Neuronal stem cell (in vitro differentiated cells): ENCODE data around the gene STK36.
A peak's percentile ranks its signal among the peaks of the same experiment; 100 is the strongest.

Source experiments
- DNase-seq: peaks from one replicate; pipeline ENCODE4 v3.0.0-alpha.2; 2013; ENCODE audit warnings: low spot score
- H2AFZ ChIP-seq: one replicate; pipeline ENCODE4 v1.6.1; 2013; ENCODE audit warnings: mild to moderate bottlenecking, low read length, inconsistent platforms
- H2AK5ac ChIP-seq: 2 replicates; pipeline ENCODE4 v1.6.1; 2013; ENCODE audit warnings: low read depth, mild to moderate bottlenecking, inconsistent platforms, low read length, moderate library complexity, mixed read lengths
- H2BK120ac ChIP-seq: 2 replicates; pipeline ENCODE4 v1.6.1; 2013; ENCODE audit warnings: low read depth, mild to moderate bottlenecking, inconsistent platforms, low read length, moderate library complexity, mixed read lengths
- H2BK12ac ChIP-seq: one replicate; pipeline ENCODE4 v1.6.1; 2013; ENCODE audit warnings: low read length, inconsistent platforms
- H2BK15ac ChIP-seq: 2 replicates; pipeline ENCODE4 v1.6.1; 2013; ENCODE audit warnings: mild to moderate bottlenecking, low read length, inconsistent platforms, mixed read lengths
- H2BK5ac ChIP-seq: one replicate; pipeline ENCODE4 v1.6.1; 2013; ENCODE audit warnings: inconsistent platforms, mild to moderate bottlenecking, low read length, moderate library complexity
- H3K14ac ChIP-seq: one replicate; pipeline ENCODE4 v1.6.1; 2013; ENCODE audit warnings: low read length, inconsistent platforms
- H3K18ac ChIP-seq: 2 replicates; pipeline ENCODE4 v1.6.1; 2013; ENCODE audit warnings: low read length, inconsistent platforms
- H3K23ac ChIP-seq: 2 replicates; pipeline ENCODE4 v1.6.1; 2013; ENCODE audit warnings: low read depth, mild to moderate bottlenecking, mixed read lengths, low read length, inconsistent platforms; ENCODE audit not compliant: poor library complexity
- H3K27ac ChIP-seq: replicated peaks from 3 replicates; pipeline ENCODE4 v1.5.1; 2013; ENCODE audit warnings: low read length, inconsistent platforms
- H3K27me3 ChIP-seq, 3 experiments: 2 replicates each; pipeline ENCODE4 v1.6.1; 2013; ENCODE audit warnings: low read length in 3 of 3, mild to moderate bottlenecking in 2 of 3, inconsistent platforms in 1 of 3, low read depth in 1 of 3, mixed read lengths in 1 of 3, moderate library complexity in 1 of 3; ENCODE audit not compliant: control insufficient read depth in 3 of 3, insufficient read depth in 3 of 3
- H3K36me3 ChIP-seq, 2 donors: replicated peaks in 1 of 2; 2 replicates each; pipeline ENCODE4 v1.6.1; 2013; ENCODE audit warnings: low read length in 2 of 2; ENCODE audit not compliant: control insufficient read depth in 2 of 2, insufficient read depth in 2 of 2
- H3K4ac ChIP-seq: 2 replicates; pipeline ENCODE4 v1.6.1; 2013; ENCODE audit warnings: inconsistent platforms, mild to moderate bottlenecking, low read length, moderate library complexity
- H3K4me1 ChIP-seq, 2 donors: 1 replicate in 1 of 2; 2 replicates in 1 of 2; pipeline ENCODE4 v1.6.1; 2013; ENCODE audit warnings: low read length in 2 of 2, low read depth in 1 of 2; ENCODE audit not compliant: control insufficient read depth in 2 of 2, insufficient read depth in 1 of 2
- H3K4me2 ChIP-seq: one replicate; pipeline ENCODE4 v1.6.1; 2013; ENCODE audit warnings: mild to moderate bottlenecking, low read length, inconsistent platforms; ENCODE audit not compliant: insufficient read depth, poor library complexity, severe bottlenecking
- H3K4me3 ChIP-seq, 2 donors: 2 replicates each; pipeline ENCODE4 v1.5.1; 2013; ENCODE audit warnings: low read length in 2 of 2, mild to moderate bottlenecking in 2 of 2, inconsistent platforms in 1 of 2, moderate library complexity in 1 of 2
- H3K79me1 ChIP-seq: one replicate; pipeline ENCODE4 v1.6.1; 2013; ENCODE audit warnings: low read depth, mild to moderate bottlenecking, inconsistent platforms, low read length, moderate library complexity
- H3K9ac ChIP-seq: one replicate; pipeline ENCODE4 v1.6.1; 2013; ENCODE audit warnings: mild to moderate bottlenecking, low read depth, low read length, inconsistent platforms; ENCODE audit not compliant: poor library complexity
- H3K9me3 ChIP-seq, 2 donors: replicated peaks in 1 of 2; 2 replicates each; pipeline versions ENCODE3 to v1.6.1; 2013; ENCODE audit warnings: low read length in 2 of 2, mild to moderate bottlenecking in 2 of 2, inconsistent platforms in 1 of 2, low read depth in 1 of 2, mixed read lengths in 1 of 2, moderate library complexity in 1 of 2; ENCODE audit not compliant: control insufficient read depth in 2 of 2, insufficient read depth in 1 of 2
- H4K8ac ChIP-seq: one replicate; pipeline ENCODE4 v1.6.1; 2013; ENCODE audit warnings: low read depth, mild to moderate bottlenecking, inconsistent platforms, low read length, moderate library complexity
- H4K91ac ChIP-seq: one replicate; pipeline ENCODE4 v1.6.1; 2013; ENCODE audit warnings: low read length, low read depth, mild to moderate bottlenecking, inconsistent platforms; ENCODE audit not compliant: poor library complexity
- WGBS, 2 donors: extraction: QIAGEN DNeasy Blood & Tissue Kit; methylation state at CpG; one replicate each; pipeline ENCODE4 v1.1.7; 2013; ENCODE audit warnings: missing lambda C conversion rate in 2 of 2, mixed read lengths in 1 of 2; ENCODE audit not compliant: insufficient read length in 2 of 2, insufficient replicate concordance in 1 of 2; ENCODE audit errors: extremely low coverage in 2 of 2; 5-methylcytosine and 5-hydroxymethylcytosine counted together

STK36 gene

GRCh38 chr2:218733171-218734021, 61.5 kb downstream of the STK36 start:
- DNase-seq = no peak
- Histone ChIP-seq H3K4me3 (no peak overlapping the region), H3K4me1 (peaks cover 2 to 3% of the 10 kb centered on the region in 2 donors), H3K27ac (no peak overlapping the region), H2AK5ac (no peak overlapping the region), H4K8ac (no peak overlapping the region), H2BK12ac (no peak overlapping the region), H3K27me3 (no peaks in the 10 kb centered on the region), H2BK15ac (no peak overlapping the region), H3K18ac (no peak overlapping the region), H2BK5ac (no peak overlapping the region), H3K4ac (no peak overlapping the region), H3K79me1 (peaks cover 4% of the 10 kb centered on the region), H3K14ac (no peak overlapping the region), H3K9ac (no peak overlapping the region), H3K36me3 (peaks cover 14 to 58% of the 10 kb centered on the region in 2 donors), H3K23ac (no peak overlapping the region), H2AFZ (no peak overlapping the region), H2BK120ac (no peak overlapping the region), H4K91ac (peak overlapping the region; percentile 40), H3K9me3 (peaks cover 2 to 3% of the 10 kb centered on the region in 2 donors), H3K4me2 (no peak overlapping the region)
- WGBS, 2 donors = no CpG with 5 or more reads among the region's 6 CpGs

GRCh38 chr2:218734190-218734975, 62.5 kb downstream of the STK36 start:
- no peak overlapping the region for H3K23ac ChIP-seq
- no peaks in the 10 kb centered on the region for H3K27me3 ChIP-seq
- peaks cover 23 to 60% of the 10 kb centered on the region in 2 donors for H3K36me3 ChIP-seq
- H4K8ac ChIP-seq = no peak overlapping the region
- no peak for DNase-seq
- peaks cover 2 to 3% of the 10 kb centered on the region in 2 donors for H3K4me1 ChIP-seq
- H3K14ac ChIP-seq = no peak overlapping the region
- H2AFZ ChIP-seq = no peak overlapping the region
- no peak overlapping the region for H4K91ac ChIP-seq
- H2BK5ac ChIP-seq = no peak overlapping the region
- WGBS, 2 donors = no CpG with 5 or more reads among the region's 8 CpGs
- H3K4ac ChIP-seq = no peak overlapping the region
- no peak overlapping the region for H3K18ac ChIP-seq
- no peak overlapping the region for H2AK5ac ChIP-seq
- no peak overlapping the region for H3K4me3 ChIP-seq
- H3K9me3 ChIP-seq = peaks cover 0 to 2% of the 10 kb centered on the region in 2 donors
- H3K79me1 ChIP-seq = peaks cover 4% of the 10 kb centered on the region
- H3K4me2 ChIP-seq = no peak overlapping the region
- no peak overlapping the region for H2BK120ac ChIP-seq
- H2BK12ac ChIP-seq = no peak overlapping the region
- no peak overlapping the region for H3K9ac ChIP-seq
- H3K27ac ChIP-seq = no peak overlapping the region
- no peak overlapping the region for H2BK15ac ChIP-seq

GRCh38 chr2:218736531-218736930, 64.6 kb downstream of the STK36 start:
- peaks cover 4% of the 10 kb centered on the region for H3K79me1 ChIP-seq
- no peak overlapping the region for H2AK5ac ChIP-seq
- no peak overlapping the region for H3K4me3 ChIP-seq
- peaks cover 32 to 73% of the 10 kb centered on the region in 2 donors for H3K36me3 ChIP-seq
- H3K23ac ChIP-seq = no peak overlapping the region
- H3K14ac ChIP-seq = no peak overlapping the region
- no peak overlapping the region for H3K27ac ChIP-seq
- no peak overlapping the region for H3K18ac ChIP-seq
- H3K4me2 ChIP-seq = no peak overlapping the region
- H3K4ac ChIP-seq = no peak overlapping the region
- no peak overlapping the region for H2BK12ac ChIP-seq
- no peak overlapping the region for H4K91ac ChIP-seq
- peaks cover 0 to 2% of the 10 kb centered on the region in 2 donors for H3K9me3 ChIP-seq
- H3K27me3 ChIP-seq = no peaks in the 10 kb centered on the region
- H2BK5ac ChIP-seq = no peak overlapping the region
- no peak overlapping the region for H4K8ac ChIP-seq
- no peak for DNase-seq
- H2BK120ac ChIP-seq = no peak overlapping the region
- peaks cover under 1 to 2% of the 10 kb centered on the region in 2 donors for H3K4me1 ChIP-seq
- no peak overlapping the region for H2AFZ ChIP-seq
- no CpG with 5 or more reads among the region's 2 CpGs for WGBS, 2 donors
- H3K9ac ChIP-seq = no peak overlapping the region
- no peak overlapping the region for H2BK15ac ChIP-seq

GRCh38 chr2:218743068-218743467, 71.2 kb downstream of the STK36 start:
- Histone ChIP-seq H3K27ac (no peak overlapping the region), H3K14ac (no peak overlapping the region), H2BK15ac (no peak overlapping the region), H2AK5ac (no peak overlapping the region), H3K4me1 (peaks cover 2 to 7% of the 10 kb centered on the region in 2 donors), H2BK12ac (no peak overlapping the region), H3K9ac (no peak overlapping the region), H2BK5ac (no peak overlapping the region), H3K36me3 (peaks cover 44 to 97% of the 10 kb centered on the region in 2 donors), H4K8ac (no peak overlapping the region), H3K9me3 (no peaks in the 10 kb centered on the region), H2AFZ (no peak overlapping the region), H3K23ac (no peak overlapping the region), H3K4ac (no peak overlapping the region), H3K79me1 (no peaks in the 10 kb centered on the region), H2BK120ac (no peak overlapping the region), H3K4me2 (no peak overlapping the region), H3K18ac (no peak overlapping the region), H3K27me3 (no peaks in the 10 kb centered on the region), H4K91ac (no peak overlapping the region), H3K4me3 (no peak overlapping the region)
- WGBS, 2 donors = no CpG with 5 or more reads among the region's 6 CpGs
- DNase-seq = no peak
